Testis (tissue), 2 donors: ENCODE measurements around the gene TTC8.

Source experiments
- POLR2A ChIP-seq: fragments of 450-650 bp; IDR thresholded peaks from one replicate; pipeline ENCODE4 v1.6.1; 2017; ENCODE audit warnings: antibody characterized with exemption, mild to moderate bottlenecking, moderate library complexity
- TF ChIP-seq, protein P1 (sequence below), 3 experiments: fragments of 450-650 bp in 2 of 3; fragments of 200-600 bp in 1 of 3; sonication (generic) in 1 of 3; IDR thresholded peaks; one replicate each; pipeline ENCODE4 v1.5.1; 2016 to 2019; ENCODE audit warnings: antibody characterized with exemption in 3 of 3, mild to moderate bottlenecking in 2 of 3, moderate library complexity in 1 of 3

DNA sequence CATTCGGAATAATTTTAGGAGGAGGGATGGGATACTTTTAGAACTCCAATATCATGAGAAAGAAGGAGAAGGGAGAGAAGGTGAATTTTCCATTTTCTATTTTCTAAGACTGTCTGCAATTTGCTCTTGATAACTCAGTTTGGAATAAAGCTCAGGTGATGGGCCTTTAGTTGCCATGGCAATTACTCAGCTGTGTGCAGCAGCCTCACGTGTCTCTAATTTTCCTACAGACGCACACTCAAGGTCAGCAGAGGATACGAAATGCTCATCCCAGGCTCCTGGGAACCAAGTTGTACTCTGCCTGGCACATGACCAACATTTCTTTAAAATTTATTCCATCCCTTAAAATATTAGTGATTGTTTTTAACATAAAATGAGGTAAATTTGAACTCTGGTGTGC is 76.7 kb downstream of the TTC8 start:
- TF ChIP-seq, protein P1, sequence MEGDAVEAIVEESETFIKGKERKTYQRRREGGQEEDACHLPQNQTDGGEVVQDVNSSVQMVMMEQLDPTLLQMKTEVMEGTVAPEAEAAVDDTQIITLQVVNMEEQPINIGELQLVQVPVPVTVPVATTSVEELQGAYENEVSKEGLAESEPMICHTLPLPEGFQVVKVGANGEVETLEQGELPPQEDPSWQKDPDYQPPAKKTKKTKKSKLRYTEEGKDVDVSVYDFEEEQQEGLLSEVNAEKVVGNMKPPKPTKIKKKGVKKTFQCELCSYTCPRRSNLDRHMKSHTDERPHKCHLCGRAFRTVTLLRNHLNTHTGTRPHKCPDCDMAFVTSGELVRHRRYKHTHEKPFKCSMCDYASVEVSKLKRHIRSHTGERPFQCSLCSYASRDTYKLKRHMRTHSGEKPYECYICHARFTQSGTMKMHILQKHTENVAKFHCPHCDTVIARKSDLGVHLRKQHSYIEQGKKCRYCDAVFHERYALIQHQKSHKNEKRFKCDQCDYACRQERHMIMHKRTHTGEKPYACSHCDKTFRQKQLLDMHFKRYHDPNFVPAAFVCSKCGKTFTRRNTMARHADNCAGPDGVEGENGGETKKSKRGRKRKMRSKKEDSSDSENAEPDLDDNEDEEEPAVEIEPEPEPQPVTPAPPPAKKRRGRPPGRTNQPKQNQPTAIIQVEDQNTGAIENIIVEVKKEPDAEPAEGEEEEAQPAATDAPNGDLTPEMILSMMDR (IDR thresholded peaks at IDR 0.05), result no peak
- TF ChIP-seq POLR2A, result no peak
